Cardiac fibroblast (primary cell): ENCODE results near the gene RNF114.

Source experiments
- DNase-seq, 2 donors: peaks; one replicate each; pipeline versions ENCODE4 v3.0.0 to v3.0.0-alpha.2; 2010; ENCODE audit warnings: low read depth in 2 of 2
- H3K4me3 ChIP-seq, 2 donors: replicated peaks in 1 of 2; 1 replicate in 1 of 2; 2 replicates in 1 of 2; pipeline ENCODE4 v1.5.1; 2011; ENCODE audit warnings: low read depth in 2 of 2, low read length in 2 of 2, mild to moderate bottlenecking in 2 of 2, moderate library complexity in 1 of 2
- CTCF ChIP-seq: IDR thresholded peaks from one replicate; pipeline ENCODE4 v1.5.1; 2011; ENCODE audit warnings: low read depth, mild to moderate bottlenecking, low read length, inconsistent platforms

RNF114 gene

GRCh38 chr20:49980140-49981008, 44.2 kb downstream of the RNF114 start:
- DNase-seq, result no peak
- TF ChIP-seq CTCF, result no peak
- H3K4me3 ChIP-seq, result no peak overlapping the region

GRCh38 chr20:49981218-49982071, 45.2 kb downstream of the RNF114 start:
- no peak overlapping the region for H3K4me3 ChIP-seq
- no peak for DNase-seq

GRCh38 chr20:49982072-49982345, 45.8 kb downstream of the RNF114 start:
- H3K4me3 ChIP-seq, result peak overlapping the region in 1 of 2 donors; percentile 45
- DNase-seq, result no peak

More at GRCh38 chr20:49981218-49982071, 45.2 kb downstream of the RNF114 start:
- no peak for TF ChIP-seq CTCF

GRCh38 chr20:49982346-49983122, 46.3 kb downstream of the RNF114 start, which contains the start of gene SNAI1:
Gene SNAI1 (plus strand): TSS chr20:49982980. CDS start chr20:49983060, 80 bp downstream.
- DNase-seq, result peak; percentile 86 to 92
- peak; percentile 23 for TF ChIP-seq CTCF
- peak within 1 kb of the TSS; percentile 90 to 97 for H3K4me3 ChIP-seq

More at GRCh38 chr20:49982072-49982345, 45.8 kb downstream of the RNF114 start:
- no peak for TF ChIP-seq CTCF

- no peak for TF ChIP-seq CTCF
- peak overlapping the region; percentile 90 to 97 for H3K4me3 ChIP-seq
- peak in 1 of 2 donors; percentile 19 for DNase-seq
Observed at GRCh38 chr20:49983123-49983847, 47.1 kb downstream of the RNF114 start.
